ENCODE results near the gene CAV1.

The CAV1 gene

DNA sequence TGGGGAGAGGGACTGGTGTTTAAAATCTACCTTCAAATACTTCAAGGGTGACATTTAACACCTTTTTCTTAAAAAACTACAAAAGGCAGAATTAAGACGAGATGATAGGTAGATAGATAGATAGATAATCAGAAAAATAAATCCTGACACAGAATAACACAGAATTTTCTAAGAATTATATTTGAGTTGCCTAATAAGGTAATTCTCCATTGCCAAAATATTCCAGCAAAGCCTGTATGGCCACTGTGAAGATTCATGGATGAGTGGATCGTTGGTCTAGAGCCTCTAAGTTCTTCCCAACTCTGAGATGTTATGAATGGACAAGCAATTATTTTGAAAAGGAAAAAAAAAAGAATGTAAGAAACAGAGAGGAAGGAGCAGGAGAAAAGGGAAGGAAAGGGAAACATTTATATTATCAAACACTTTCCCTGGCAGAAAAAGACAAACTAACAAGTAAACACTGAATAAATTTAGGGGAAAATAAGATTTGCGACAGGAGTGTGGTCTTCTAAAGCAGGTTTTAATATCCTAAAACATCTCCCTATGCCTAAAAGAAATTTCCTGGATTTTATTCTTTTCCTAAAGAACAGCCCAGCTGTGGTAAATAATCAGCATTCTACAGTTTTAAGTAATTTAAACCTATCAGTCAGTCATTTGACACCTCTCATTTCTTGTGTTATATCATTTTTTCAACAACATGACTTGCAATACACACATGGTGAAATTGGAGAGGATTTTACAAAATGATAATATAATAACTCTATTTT lies 32.8 kb upstream of the CAV1 start:
- in situ Hi-C loops (cut with MboI; ENCODE audit: low pct_unique_long_range_greater_than_20kb, low sequenced_read_pairs, unreplicated experiment): no loop called here
- DNase-seq (ENCODE audit: low spot score): no peak
- TF ChIP-seq, protein P1, sequence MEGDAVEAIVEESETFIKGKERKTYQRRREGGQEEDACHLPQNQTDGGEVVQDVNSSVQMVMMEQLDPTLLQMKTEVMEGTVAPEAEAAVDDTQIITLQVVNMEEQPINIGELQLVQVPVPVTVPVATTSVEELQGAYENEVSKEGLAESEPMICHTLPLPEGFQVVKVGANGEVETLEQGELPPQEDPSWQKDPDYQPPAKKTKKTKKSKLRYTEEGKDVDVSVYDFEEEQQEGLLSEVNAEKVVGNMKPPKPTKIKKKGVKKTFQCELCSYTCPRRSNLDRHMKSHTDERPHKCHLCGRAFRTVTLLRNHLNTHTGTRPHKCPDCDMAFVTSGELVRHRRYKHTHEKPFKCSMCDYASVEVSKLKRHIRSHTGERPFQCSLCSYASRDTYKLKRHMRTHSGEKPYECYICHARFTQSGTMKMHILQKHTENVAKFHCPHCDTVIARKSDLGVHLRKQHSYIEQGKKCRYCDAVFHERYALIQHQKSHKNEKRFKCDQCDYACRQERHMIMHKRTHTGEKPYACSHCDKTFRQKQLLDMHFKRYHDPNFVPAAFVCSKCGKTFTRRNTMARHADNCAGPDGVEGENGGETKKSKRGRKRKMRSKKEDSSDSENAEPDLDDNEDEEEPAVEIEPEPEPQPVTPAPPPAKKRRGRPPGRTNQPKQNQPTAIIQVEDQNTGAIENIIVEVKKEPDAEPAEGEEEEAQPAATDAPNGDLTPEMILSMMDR (IDR thresholded peaks at IDR 0.05; ENCODE audit: extremely low read depth, insufficient read depth, missing control alignments): no peak

DNA sequence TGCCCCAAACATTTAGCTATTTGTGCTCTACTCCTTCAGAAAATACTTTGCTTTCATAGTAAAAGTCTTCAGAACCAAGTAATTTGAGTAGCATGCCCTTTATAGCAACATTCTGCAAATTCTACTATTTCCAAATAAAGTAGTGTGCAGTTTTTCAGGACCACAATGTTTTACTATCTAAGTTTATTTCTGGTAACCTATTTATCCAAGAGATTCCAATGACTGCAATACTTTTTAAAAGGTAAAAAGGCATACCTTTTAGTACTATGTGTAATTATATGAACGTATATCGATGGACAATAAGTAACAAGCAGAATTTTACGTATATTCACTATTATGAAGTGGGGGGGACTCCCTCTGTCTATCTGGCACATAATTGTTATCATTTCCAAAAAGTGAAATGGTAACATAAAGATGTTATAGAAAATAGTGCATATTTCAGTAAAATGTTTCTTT lies 32.2 kb upstream of the CAV1 start:
- TF ChIP-seq, protein P1 (IDR thresholded peaks at IDR 0.05; ENCODE audit: extremely low read depth, insufficient read depth, missing control alignments): no peak

DNA sequence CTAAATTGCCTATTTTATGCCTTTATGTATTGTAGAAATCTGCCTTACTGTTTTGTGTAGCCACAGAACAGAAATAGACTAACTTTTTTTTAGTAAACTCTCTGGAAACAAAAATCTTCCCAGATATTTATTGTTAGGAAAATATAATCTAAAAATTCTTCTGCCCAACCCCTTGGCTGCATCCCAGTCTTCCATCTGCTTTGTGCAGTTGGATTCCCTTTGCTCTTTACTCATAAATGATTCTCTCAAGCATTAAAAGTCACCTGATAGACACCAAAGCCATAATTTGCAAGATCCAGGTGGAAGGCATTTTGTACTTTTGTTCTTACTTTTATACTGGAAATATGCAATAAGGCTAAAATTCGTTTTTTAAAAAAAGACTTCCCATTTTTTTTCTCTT lies 31.4 kb upstream of the CAV1 start:
- TF ChIP-seq, protein P1 (IDR thresholded peaks at IDR 0.05; ENCODE audit: extremely low read depth, insufficient read depth, missing control alignments): no peak
- in situ Hi-C loops (cut with MboI; ENCODE audit: low pct_unique_long_range_greater_than_20kb, low sequenced_read_pairs, unreplicated experiment): no loop called here
- no peak for DNase-seq (ENCODE audit: low spot score)

More for the DNA sequence above, 32.2 kb upstream of the CAV1 start:
- in situ Hi-C loops (cut with MboI; ENCODE audit: low pct_unique_long_range_greater_than_20kb, low sequenced_read_pairs, unreplicated experiment): no loop called here
- no peak for DNase-seq (ENCODE audit: low spot score)

DNA sequence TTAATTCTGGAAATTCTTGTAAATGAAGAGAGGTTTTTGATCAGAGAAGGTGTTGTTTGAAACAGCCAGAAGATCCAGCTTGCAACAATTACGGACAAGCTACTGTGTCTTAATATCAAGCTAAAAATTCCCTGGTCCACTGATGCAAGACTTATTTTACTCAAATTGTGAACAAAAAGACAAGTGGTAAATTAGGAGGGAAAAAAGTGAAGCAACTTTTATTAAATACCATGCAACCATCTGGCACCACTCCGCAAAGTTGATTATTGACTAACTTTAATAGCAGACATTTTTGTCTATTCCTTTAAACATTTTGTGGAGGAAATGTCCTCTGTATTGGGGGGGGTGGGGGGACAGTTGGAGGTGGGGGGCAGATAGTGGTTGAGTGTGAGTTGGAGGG lies 30.4 kb upstream of the CAV1 start:
- TF ChIP-seq, protein P1 (IDR thresholded peaks at IDR 0.05; ENCODE audit: extremely low read depth, insufficient read depth, missing control alignments): no peak
- DNase-seq (ENCODE audit: low spot score): no peak
- in situ Hi-C loops (cut with MboI; ENCODE audit: low pct_unique_long_range_greater_than_20kb, low sequenced_read_pairs, unreplicated experiment): no loop called here

DNA sequence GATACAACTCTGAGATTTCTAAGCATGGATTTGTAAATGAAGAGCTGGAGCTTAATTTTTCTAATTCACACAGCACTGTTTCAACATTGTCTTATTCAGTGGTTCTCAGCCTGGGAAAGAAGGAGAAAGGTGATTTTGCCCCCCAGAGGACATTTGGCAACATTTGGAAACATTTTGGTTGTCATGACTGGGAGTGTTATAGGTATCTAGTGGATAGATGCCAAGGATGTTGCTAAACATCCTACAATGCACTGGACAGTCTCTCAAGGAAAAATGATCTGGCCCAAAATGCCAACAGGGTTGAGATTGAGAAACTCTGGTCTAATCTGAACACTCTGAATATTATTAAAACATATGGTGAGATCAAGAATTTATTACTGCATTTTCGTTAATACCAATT lies 29.1 kb upstream of the CAV1 start:
- in situ Hi-C loops (cut with MboI; ENCODE audit: low pct_unique_long_range_greater_than_20kb, low sequenced_read_pairs, unreplicated experiment): no loop called here
- DNase-seq (ENCODE audit: low spot score): no peak
- TF ChIP-seq, protein P1 (IDR thresholded peaks at IDR 0.05; ENCODE audit: extremely low read depth, insufficient read depth, missing control alignments): no peak

DNA sequence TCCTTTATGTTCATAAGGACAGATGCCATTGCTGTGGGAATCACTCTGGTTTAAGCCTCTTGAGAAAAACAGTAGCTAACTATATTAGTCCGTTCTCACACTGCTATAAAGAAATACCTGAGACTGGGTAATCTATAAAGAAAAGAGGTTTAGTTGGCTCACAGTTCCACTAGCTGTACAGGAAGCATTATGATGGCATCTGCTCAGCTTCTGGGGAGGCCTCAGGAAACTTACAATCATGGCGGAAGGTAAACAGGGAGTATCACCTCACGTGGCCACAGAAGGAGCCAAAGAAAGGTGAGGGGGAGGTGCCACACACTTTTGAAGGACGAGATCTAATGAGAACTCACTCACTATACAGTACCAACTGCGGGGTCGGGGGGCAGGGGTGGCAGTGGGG lies 28.2 kb upstream of the CAV1 start:
- TF ChIP-seq, protein P1 (IDR thresholded peaks at IDR 0.05; ENCODE audit: extremely low read depth, insufficient read depth, missing control alignments): no peak
- in situ Hi-C loops (cut with MboI; ENCODE audit: low pct_unique_long_range_greater_than_20kb, low sequenced_read_pairs, unreplicated experiment): no loop called here
- no peak for DNase-seq (ENCODE audit: low spot score)
